ENCODE data around the gene AMN.

DNA sequence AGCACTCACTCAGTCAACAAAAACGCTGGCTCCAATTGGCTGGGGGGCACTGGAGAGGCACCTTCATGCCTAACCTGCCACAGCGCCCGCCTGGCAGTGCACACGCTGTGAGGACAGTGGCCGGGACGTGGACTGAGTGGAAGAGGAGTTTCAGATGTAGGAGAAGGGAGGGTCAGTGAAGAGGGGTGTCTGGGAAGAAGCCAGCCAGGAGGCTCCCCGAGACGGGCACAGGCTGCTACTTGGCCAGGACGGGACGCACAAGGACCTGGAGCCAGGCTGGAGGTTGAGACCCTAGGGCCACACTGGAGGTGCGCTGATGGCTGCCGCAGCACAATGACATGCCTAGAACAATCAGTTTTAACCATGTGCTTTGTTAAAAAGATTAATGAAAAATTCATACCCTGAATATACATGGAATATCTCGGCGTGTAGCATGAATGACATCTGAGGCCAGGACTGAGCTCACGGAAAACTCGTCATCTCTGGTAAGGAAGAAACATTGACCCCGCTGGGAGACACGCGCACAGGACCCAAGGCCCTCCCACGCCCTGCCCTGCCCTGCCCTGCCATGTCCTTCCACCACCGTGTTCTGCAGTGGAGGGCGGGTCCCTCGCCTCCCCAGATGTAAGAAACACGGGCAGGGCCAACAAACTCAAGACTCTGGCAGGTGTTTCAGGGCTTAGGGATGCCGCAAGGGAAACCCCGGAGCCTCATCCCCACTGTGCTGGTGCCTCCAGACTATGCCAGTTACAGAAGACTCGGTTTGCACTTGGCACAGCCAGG, 25.0 kb downstream of the AMN start:
- TF ChIP-seq POLR2A (IDR thresholded peaks at IDR 0.05; ENCODE audit: low read length) (no peak), GATA1 (IDR thresholded peaks at IDR 0.05; ENCODE audit: low read depth, low read length) (no peak)

Measured in erythroblast (primary cell).